HG02852 (cell line): ENCODE results near the gene FRMD7.

Source experiments
- ATAC-seq: cut with Tn5 transposase; IDR thresholded peaks from one replicate; pipeline ENCODE4 v1.9.1; 2021; ENCODE audit warnings: mild to moderate bottlenecking, moderate library complexity; ENCODE audit not compliant: unreplicated experiment

The FRMD7 gene

DNA sequence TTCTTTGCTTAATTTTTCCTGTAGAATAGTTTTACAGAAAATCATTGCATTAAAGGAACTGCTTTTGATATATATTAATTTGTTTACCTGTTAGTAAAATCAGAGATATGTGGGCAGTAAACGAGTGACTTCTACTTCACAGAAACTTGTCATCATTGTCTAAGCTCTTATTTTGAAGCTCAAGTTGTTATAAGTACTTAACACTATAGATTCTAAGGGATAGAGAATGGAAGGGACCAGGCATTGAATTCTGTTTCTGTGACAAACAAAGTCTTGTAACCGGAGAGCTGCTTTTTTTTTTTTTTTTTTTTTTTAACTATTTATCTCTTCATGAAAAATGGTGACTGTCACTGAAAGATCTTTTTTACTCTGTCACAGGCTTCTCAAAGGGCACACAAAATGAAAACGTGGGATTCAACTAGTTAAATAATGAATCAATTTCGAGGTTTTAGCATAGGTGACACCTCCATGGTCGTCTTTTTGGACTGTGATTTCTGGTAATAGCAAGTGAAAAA is 90.3 kb downstream of the FRMD7 start:
- ATAC-seq: no peak

GRCh38 chrX:132034648-132035047 is 93.2 kb downstream of the FRMD7 start:
- peak; percentile 60 for ATAC-seq

- peak; percentile 51 for ATAC-seq
Measured at GRCh38 chrX:132033166-132033565, 94.7 kb downstream of the FRMD7 start.

GRCh38 chrX:132031867-132032266 is 96.0 kb downstream of the FRMD7 start:
- no peak for ATAC-seq

GRCh38 chrX:132030264-132030663 is 97.6 kb downstream of the FRMD7 start:
- no peak for ATAC-seq
